WTC11 (cell line): Measurements from ENCODE around the gene BORCS8. TPM values are rescaled to one million over a fixed set of nuclear protein-coding genes. Genes with fewer than 3 reads are reported as not detected.

Source experiments
- ATF1 ChIP-seq: sonication (generic); formaldehyde crosslinking; IDR thresholded peaks from 2 replicates; pipeline ENCODE4 v1.8.1; 2023; ENCODE audit warnings: mild to moderate bottlenecking, moderate library complexity, missing genetic modification reagents
- CBFB ChIP-seq: sonication (generic); formaldehyde crosslinking; IDR thresholded peaks from 2 replicates; pipeline ENCODE4 v1.8.1; 2022; ENCODE audit warnings: mild to moderate bottlenecking, low read depth, missing genetic modification reagents
- CREB1 ChIP-seq: sonication (generic); formaldehyde crosslinking; IDR thresholded peaks from 2 replicates; pipeline ENCODE4 v1.8.0; 2023; ENCODE audit warnings: mild to moderate bottlenecking, missing genetic modification reagents
- FOXK1 ChIP-seq: sonication (generic); formaldehyde crosslinking; IDR thresholded peaks from 2 replicates; pipeline ENCODE4 v1.8.0; 2022; ENCODE audit warnings: mild to moderate bottlenecking, moderate library complexity, missing genetic modification reagents
- GABPB1 ChIP-seq: sonication (generic); formaldehyde crosslinking; IDR thresholded peaks from 2 replicates; pipeline ENCODE4 v1.8.1; 2023; ENCODE audit warnings: mild to moderate bottlenecking, missing genetic modification reagents
- HMGXB4 ChIP-seq: sonication (generic); formaldehyde crosslinking; IDR thresholded peaks from 2 replicates; pipeline ENCODE4 v1.8.1; 2023; ENCODE audit warnings: mild to moderate bottlenecking, moderate library complexity, missing genetic modification reagents
- NFYB ChIP-seq: sonication (generic); formaldehyde crosslinking; conservative IDR thresholded peaks from 2 replicates; pipeline ENCODE4 v1.8.0; 2022; ENCODE audit warnings: low read depth, missing genetic modification reagents
- NR3C1 ChIP-seq: sonication (generic); formaldehyde crosslinking; conservative IDR thresholded peaks from 2 replicates; pipeline ENCODE4 v1.8.1; 2023; ENCODE audit warnings: low read depth, mild to moderate bottlenecking, missing genetic modification reagents
- RORB ChIP-seq: fragments of 250-450 bp; sonication (Bioruptor Pico); IDR thresholded peaks from 2 replicates; pipeline ENCODE4 v1.9.0; 2021; ENCODE audit warnings: mild to moderate bottlenecking
- SOX15 ChIP-seq: fragments of 250-450 bp; sonication (Bioruptor Pico); IDR thresholded peaks from 2 replicates; pipeline ENCODE4 v1.9.0; 2021; ENCODE audit warnings: mild to moderate bottlenecking
- SP1 ChIP-seq: sonication (generic); formaldehyde crosslinking; conservative IDR thresholded peaks from 2 replicates; pipeline ENCODE4 v1.8.1; 2022; ENCODE audit warnings: missing genetic modification reagents
- TCF7 ChIP-seq: sonication (generic); formaldehyde crosslinking; IDR thresholded peaks from 2 replicates; pipeline ENCODE4 v1.8.0; 2022; ENCODE audit warnings: mild to moderate bottlenecking, low read depth, missing genetic modification reagents, moderate library complexity
- TEAD1 ChIP-seq: sonication (generic); formaldehyde crosslinking; IDR thresholded peaks from 2 replicates; pipeline ENCODE4 v1.8.0; 2022; ENCODE audit warnings: mild to moderate bottlenecking, missing genetic modification reagents
- ZBTB21 ChIP-seq: sonication (generic); formaldehyde crosslinking; IDR thresholded peaks from 2 replicates; pipeline ENCODE4 v1.8.1; 2023; ENCODE audit warnings: mild to moderate bottlenecking, missing genetic modification reagents, borderline replicate concordance
- ZNF121 ChIP-seq: sonication (generic); formaldehyde crosslinking; IDR thresholded peaks from 2 replicates; pipeline ENCODE4 v1.8.0; 2023; ENCODE audit warnings: missing genetic modification reagents
- ZNF138 ChIP-seq: sonication (generic); formaldehyde crosslinking; conservative IDR thresholded peaks from 2 replicates; pipeline ENCODE4 v1.8.1; 2022; ENCODE audit warnings: mild to moderate bottlenecking, moderate library complexity, missing genetic modification reagents
- ZNF396 ChIP-seq: fragments of 250-450 bp; sonication (Bioruptor Pico); IDR thresholded peaks from 2 replicates; pipeline ENCODE4 v1.8.0; 2021; ENCODE audit warnings: mild to moderate bottlenecking, moderate library complexity, borderline replicate concordance
- total RNA-seq: library from RNA; stranded (reverse); gene quantifications from 3 replicates; pipeline ENCODE4 v1.2.3, GENCODE V29; 2021
- TF ChIP-seq, protein P1 (sequence below): sonication (generic); formaldehyde crosslinking; IDR thresholded peaks from 2 replicates; pipeline ENCODE4 v1.8.1; 2023; ENCODE audit warnings: mild to moderate bottlenecking, missing genetic modification reagents
- TF ChIP-seq, protein P2 (sequence below): sonication (generic); formaldehyde crosslinking; IDR thresholded peaks from 2 replicates; pipeline ENCODE4 v1.8.1; 2022; ENCODE audit warnings: missing genetic modification reagents, borderline replicate concordance
- TF ChIP-seq, protein P3 (sequence below): fragments of 250-450 bp; sonication (Bioruptor Pico); IDR thresholded peaks from 2 replicates; pipeline ENCODE4 v1.9.0; 2021; ENCODE audit warnings: mild to moderate bottlenecking
- TF ChIP-seq, protein P4 (sequence below): sonication (generic); formaldehyde crosslinking; IDR thresholded peaks from 2 replicates; pipeline ENCODE4 v1.8.1; 2022; ENCODE audit warnings: low read depth, mild to moderate bottlenecking, moderate library complexity, missing genetic modification reagents, borderline replicate concordance
- TF ChIP-seq, protein P5 (sequence below): fragments of 250-450 bp; sonication (Bioruptor Pico); IDR thresholded peaks from 2 replicates; pipeline ENCODE4 v1.9.0; 2021; ENCODE audit warnings: mild to moderate bottlenecking, borderline replicate concordance
- TF ChIP-seq, protein P6 (sequence below): fragments of 250-450 bp; sonication (Bioruptor Pico); IDR thresholded peaks from 2 replicates; pipeline ENCODE4 v1.9.0; 2021; ENCODE audit warnings: moderate library complexity, mild to moderate bottlenecking, inconsistent platforms, borderline replicate concordance
- TF ChIP-seq, protein P7 (sequence below): sonication (generic); formaldehyde crosslinking; IDR thresholded peaks from 2 replicates; pipeline ENCODE4 v1.8.1; 2023; ENCODE audit warnings: mild to moderate bottlenecking, missing genetic modification reagents, moderate library complexity

The BORCS8 gene
- total RNA-seq, 1 experiment from 2014 or later: 20.9 TPM

DNA sequence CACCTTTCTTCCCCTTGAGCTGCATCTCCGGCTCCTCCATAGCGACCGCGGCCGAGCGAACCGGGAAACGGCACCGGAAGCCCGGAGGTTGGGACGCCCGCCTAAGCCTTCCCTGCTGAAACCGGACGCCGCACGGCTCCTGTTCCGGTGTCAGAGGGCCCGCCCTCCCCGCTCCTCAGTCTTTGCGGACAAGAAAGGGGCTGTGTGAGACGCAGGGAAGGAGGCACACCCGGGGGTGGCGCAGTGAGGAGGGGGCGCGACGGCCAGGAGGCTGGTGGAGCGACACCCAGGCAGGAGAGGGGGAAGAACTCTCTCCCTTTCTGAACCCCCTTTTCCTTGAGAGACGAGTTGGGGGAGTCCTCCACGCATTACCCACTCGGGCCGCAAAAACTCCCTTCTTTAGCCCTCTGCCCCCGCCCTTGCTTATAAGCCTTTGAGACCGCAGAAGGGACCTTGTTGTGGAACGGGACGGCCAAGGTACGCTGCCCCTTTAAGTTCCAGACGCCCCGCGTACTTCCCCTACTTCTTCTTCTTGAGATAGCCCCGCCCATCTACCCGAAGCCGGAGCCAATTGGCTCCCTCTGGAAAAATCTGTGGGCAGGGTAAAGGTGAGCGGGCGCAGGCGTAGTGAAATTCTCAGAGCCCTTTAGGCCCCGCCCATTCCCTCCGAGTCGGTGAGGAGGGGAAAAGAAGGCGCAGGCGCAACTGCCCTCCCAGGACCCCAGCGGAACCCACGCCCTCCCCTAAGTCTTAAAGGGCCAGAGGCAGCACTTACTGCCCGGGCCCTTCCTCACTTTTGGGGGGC lies at the start of gene BORCS8, which contains the start of gene RFXANK (continued):
- no peak for TF ChIP-seq NR3C1 (CRISPR knock-in tag)
- peak; percentile 81; the same call in 1 of the 2 replicates for TF ChIP-seq FOXK1
- no peak for TF ChIP-seq RORB
- TF ChIP-seq, protein P1, sequence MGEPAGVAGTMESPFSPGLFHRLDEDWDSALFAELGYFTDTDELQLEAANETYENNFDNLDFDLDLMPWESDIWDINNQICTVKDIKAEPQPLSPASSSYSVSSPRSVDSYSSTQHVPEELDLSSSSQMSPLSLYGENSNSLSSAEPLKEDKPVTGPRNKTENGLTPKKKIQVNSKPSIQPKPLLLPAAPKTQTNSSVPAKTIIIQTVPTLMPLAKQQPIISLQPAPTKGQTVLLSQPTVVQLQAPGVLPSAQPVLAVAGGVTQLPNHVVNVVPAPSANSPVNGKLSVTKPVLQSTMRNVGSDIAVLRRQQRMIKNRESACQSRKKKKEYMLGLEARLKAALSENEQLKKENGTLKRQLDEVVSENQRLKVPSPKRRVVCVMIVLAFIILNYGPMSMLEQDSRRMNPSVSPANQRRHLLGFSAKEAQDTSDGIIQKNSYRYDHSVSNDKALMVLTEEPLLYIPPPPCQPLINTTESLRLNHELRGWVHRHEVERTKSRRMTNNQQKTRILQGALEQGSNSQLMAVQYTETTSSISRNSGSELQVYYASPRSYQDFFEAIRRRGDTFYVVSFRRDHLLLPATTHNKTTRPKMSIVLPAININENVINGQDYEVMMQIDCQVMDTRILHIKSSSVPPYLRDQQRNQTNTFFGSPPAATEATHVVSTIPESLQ (CRISPR knock-in tag): no peak
- TF ChIP-seq ZBTB21 (CRISPR knock-in tag): 0 out of 2 replicates have a peak, but pooled peaks have one; percentile 57
- TF ChIP-seq, protein P2, sequence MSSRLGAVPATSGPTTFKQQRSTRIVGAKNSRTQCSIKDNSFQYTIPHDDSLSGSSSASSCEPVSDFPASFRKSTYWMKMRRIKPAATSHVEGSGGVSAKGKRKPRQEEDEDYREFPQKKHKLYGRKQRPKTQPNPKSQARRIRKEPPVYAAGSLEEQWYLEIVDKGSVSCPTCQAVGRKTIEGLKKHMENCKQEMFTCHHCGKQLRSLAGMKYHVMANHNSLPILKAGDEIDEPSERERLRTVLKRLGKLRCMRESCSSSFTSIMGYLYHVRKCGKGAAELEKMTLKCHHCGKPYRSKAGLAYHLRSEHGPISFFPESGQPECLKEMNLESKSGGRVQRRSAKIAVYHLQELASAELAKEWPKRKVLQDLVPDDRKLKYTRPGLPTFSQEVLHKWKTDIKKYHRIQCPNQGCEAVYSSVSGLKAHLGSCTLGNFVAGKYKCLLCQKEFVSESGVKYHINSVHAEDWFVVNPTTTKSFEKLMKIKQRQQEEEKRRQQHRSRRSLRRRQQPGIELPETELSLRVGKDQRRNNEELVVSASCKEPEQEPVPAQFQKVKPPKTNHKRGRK (CRISPR knock-in tag): no peak
- TF ChIP-seq, protein P3, sequence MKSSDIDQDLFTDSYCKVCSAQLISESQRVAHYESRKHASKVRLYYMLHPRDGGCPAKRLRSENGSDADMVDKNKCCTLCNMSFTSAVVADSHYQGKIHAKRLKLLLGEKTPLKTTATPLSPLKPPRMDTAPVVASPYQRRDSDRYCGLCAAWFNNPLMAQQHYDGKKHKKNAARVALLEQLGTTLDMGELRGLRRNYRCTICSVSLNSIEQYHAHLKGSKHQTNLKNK: 0 out of 2 replicates have a peak, but pooled peaks have one; percentile 13
- no peak for TF ChIP-seq SOX15
- no peak for TF ChIP-seq TCF7 (CRISPR knock-in tag)
- no peak for TF ChIP-seq ZNF138 (CRISPR knock-in tag)
- TF ChIP-seq, protein P4, sequence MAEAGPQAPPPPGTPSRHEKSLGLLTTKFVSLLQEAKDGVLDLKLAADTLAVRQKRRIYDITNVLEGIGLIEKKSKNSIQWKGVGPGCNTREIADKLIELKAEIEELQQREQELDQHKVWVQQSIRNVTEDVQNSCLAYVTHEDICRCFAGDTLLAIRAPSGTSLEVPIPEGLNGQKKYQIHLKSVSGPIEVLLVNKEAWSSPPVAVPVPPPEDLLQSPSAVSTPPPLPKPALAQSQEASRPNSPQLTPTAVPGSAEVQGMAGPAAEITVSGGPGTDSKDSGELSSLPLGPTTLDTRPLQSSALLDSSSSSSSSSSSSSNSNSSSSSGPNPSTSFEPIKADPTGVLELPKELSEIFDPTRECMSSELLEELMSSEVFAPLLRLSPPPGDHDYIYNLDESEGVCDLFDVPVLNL: no peak
- TF ChIP-seq, protein P5, sequence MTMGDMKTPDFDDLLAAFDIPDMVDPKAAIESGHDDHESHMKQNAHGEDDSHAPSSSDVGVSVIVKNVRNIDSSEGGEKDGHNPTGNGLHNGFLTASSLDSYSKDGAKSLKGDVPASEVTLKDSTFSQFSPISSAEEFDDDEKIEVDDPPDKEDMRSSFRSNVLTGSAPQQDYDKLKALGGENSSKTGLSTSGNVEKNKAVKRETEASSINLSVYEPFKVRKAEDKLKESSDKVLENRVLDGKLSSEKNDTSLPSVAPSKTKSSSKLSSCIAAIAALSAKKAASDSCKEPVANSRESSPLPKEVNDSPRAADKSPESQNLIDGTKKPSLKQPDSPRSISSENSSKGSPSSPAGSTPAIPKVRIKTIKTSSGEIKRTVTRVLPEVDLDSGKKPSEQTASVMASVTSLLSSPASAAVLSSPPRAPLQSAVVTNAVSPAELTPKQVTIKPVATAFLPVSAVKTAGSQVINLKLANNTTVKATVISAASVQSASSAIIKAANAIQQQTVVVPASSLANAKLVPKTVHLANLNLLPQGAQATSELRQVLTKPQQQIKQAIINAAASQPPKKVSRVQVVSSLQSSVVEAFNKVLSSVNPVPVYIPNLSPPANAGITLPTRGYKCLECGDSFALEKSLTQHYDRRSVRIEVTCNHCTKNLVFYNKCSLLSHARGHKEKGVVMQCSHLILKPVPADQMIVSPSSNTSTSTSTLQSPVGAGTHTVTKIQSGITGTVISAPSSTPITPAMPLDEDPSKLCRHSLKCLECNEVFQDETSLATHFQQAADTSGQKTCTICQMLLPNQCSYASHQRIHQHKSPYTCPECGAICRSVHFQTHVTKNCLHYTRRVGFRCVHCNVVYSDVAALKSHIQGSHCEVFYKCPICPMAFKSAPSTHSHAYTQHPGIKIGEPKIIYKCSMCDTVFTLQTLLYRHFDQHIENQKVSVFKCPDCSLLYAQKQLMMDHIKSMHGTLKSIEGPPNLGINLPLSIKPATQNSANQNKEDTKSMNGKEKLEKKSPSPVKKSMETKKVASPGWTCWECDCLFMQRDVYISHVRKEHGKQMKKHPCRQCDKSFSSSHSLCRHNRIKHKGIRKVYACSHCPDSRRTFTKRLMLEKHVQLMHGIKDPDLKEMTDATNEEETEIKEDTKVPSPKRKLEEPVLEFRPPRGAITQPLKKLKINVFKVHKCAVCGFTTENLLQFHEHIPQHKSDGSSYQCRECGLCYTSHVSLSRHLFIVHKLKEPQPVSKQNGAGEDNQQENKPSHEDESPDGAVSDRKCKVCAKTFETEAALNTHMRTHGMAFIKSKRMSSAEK: no peak
- TF ChIP-seq TEAD1 (CRISPR knock-in tag): peak; percentile 82
- TF ChIP-seq CBFB: no peak
- TF ChIP-seq ZNF396: no peak
- TF ChIP-seq, protein P6, sequence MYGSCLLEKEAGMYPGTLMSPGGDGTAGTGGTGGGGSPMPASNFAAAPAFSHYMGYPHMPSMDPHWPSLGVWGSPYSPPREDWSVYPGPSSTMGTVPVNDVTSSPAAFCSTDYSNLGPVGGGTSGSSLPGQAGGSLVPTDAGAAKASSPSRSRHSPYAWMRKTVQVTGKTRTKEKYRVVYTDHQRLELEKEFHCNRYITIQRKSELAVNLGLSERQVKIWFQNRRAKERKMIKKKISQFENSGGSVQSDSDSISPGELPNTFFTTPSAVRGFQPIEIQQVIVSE: no peak
- peak; percentile 72; the same call in 1 of the 2 replicates for TF ChIP-seq CREB1 (CRISPR knock-in tag)
- peak; percentile 91 for TF ChIP-seq GABPB1
- TF ChIP-seq ZNF121 (CRISPR knock-in tag): 0 out of 2 replicates have a peak, but pooled peaks have one; percentile 7
- no peak for TF ChIP-seq NFYB (CRISPR knock-in tag)
- TF ChIP-seq, protein P7, sequence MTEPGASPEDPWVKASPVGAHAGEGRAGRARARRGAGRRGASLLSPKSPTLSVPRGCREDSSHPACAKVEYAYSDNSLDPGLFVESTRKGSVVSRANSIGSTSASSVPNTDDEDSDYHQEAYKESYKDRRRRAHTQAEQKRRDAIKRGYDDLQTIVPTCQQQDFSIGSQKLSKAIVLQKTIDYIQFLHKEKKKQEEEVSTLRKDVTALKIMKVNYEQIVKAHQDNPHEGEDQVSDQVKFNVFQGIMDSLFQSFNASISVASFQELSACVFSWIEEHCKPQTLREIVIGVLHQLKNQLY: no peak
- TF ChIP-seq SP1: peak; percentile 74
- no peak for TF ChIP-seq HMGXB4
- TF ChIP-seq ATF1 (CRISPR knock-in tag): no peak
